Measurements from ENCODE around the gene HLA-DQA1.
"Not testable (repeated sequence)": the region's sequence is repeated elsewhere in the genome, so short reads cannot be mapped to it uniquely, and the experiment has no call there.

Gene HLA-DQA1

DNA sequence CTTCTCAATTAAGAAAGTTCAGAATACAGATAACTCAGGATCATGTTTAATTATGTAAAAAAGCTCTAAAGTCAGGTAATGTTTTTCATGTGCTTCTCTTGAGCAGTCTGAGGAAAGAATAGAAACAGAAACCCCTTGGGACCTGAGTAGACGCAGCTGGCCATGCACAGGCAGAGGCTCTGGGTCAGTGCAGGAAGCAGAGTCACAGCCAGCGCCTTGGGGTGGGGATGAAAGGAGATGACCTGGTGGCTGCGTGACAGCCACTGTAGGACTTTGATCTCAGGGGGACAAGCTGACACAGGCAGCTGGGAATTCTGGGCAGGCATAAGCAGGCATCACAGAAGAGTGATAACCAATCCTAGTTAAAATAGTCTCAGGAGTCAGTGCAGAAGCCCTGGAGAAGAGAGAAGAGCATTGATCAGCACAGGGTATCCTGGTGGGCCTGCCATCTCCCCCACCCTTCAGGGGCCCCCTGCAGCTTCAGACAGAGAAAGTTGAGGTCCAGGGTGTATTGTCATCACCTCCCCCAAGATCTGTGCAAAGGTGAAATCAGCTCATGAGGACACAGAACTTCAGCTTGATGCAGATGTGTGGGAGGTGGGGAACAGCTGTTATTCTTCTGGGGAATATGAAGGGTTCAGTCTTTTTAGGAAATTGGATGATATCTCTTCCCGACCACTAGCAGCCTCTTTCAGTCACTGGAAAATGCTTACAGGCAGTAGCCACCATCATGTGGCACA lies 22.8 kb downstream of the HLA-DQA1 start:
- no peak for DNase-seq

DNA sequence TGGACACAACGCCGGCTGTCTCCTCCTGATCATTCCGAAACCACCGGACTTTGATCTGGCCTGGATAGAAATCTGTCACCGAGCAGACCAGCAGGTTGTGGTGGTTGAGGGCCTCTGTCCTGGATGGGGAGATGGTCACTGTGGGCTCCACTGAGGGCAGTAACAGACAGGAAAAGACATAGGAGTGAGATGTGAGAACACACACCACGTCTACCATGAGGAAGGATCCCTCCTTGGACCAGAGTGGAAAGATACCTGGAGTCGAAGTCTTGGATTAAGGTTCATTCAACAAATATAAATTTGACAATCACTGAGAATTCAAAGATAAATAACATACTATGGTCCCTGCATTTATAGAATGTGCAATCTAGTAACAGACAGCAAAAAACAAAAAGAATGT lies 24.9 kb downstream of the HLA-DQA1 start:
- DNase-seq, result no peak

- DNase-seq, result no peak
These were observed 25.6 kb downstream of the HLA-DQA1 start for GRCh38 chr6:32662836-32663235.

DNA sequence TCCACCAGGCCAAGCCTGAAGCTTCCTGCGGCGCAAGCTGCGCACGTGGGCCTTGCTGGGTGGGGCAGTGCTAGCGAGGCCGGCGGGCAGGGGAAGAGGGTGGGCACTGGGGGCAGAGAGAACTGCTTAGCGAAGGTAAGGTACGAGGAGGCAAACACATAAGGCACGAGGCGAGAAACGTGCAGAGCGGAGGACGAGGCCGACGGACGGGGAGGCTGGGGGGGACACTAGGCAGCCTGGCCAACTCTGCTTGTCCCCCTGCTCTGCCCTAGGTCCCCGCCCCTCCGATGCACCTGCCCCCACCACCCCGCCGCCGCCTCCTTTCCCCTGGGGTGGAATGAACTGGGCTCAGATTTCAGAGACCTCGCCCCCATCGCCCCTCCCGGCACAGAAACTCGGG lies 27.1 kb downstream of the HLA-DQA1 start:
- DNase-seq, result no peak

DNA sequence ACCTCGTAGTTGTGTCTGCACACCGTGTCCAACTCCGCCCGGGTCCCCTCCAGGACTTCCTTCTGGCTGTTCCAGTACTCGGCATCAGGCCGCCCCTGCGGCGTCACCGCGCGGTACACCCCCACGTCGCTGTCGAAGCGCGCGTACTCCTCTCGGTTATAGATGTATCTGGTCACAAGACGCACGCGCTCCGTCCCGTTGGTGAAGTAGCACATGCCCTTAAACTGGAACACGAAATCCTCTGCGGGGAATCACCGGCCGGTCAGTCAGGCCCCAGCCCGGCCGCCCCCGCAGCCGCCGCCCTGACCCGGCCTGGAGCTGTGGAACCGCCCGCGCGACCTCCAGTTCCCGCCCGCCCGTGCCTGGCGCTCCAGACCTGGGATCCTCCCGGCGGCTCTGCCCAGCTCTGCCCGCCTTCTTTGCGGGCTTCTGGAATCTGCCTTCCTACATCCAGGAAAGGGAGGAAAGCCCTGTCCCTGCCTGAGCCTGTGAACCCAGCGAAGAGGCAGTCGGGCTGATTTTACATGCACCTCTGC lies 27.7 kb downstream of the HLA-DQA1 start:
- no peak for DNase-seq

DNA sequence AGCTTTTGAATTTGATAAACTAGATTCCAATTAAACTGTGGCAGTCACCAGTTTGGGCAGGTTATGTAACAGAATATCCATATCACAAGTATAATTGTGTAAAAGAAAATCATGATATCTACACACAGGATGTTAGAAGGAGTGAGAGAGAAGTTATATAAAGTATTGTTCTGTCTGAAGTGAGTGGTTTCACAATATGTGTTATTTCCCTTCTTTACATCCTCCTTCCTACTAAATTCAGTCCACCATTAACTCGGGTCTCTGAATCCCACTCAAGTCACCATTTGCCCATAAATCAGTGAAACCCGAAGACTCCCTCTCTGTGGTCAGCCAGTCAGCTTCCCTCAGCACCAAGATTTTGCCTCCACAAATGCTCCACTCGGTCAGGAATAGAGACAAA lies 28.5 kb downstream of the HLA-DQA1 start:
- DNase-seq, result no peak

- DNase-seq, result no peak
These were observed 29.5 kb downstream of the HLA-DQA1 start, which contains the start of gene HLA-DQB1 for GRCh38 chr6:32666420-32667300. Gene HLA-DQB1, minus strand, starts transcription at chr6:32666657. Its CDS starts 50 bp downstream, at chr6:32666607.

DNA sequence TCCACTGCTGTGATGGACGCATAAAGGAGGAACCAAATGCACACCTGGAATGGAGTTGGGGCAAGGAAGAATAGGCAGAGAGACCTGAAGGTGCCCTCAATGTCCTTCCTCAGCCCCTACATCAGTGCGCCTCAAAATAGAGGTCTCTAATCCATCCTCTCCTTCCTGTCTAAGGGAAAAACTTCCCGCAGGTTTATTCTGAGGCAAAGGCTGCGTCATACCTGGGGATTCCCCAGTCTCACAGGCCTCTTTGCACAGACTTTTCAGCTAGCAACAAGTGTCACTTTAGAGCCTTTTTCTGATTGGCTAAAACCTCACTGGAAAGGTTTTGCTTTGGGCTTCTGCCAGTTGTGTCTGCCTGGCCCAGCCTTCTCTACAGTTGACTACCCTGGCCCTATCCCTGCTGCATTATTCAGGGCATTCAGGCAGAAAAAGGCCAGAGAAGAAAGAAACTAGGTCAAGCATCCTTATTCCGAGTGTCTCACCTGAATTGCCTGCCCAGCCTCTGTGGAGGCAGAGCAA lies 31.1 kb downstream of the HLA-DQA1 start:
- no peak for DNase-seq

DNA sequence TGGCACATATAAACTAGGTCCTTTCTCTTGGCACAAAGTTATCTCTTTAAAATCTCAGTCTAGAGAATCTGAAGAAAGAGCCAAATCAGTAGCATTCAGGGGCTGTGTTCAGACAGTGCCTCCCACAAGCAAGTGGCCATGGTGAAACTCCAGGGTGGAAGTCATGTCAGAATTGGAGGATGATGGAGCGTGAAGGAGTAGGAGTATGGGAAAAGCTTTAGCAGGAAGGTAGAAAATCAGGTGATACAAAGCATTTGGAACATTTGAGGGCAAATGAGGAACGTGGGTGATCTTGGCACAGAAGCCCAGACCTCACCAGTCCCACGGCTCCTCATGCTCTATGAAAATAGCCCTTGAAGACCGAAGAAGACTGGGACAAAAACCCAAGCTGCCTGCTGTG lies 32.0 kb downstream of the HLA-DQA1 start:
- DNase-seq, result no peak

- no peak for DNase-seq
These were observed 32.7 kb downstream of the HLA-DQA1 start for GRCh38 chr6:32669893-32670292.

DNA sequence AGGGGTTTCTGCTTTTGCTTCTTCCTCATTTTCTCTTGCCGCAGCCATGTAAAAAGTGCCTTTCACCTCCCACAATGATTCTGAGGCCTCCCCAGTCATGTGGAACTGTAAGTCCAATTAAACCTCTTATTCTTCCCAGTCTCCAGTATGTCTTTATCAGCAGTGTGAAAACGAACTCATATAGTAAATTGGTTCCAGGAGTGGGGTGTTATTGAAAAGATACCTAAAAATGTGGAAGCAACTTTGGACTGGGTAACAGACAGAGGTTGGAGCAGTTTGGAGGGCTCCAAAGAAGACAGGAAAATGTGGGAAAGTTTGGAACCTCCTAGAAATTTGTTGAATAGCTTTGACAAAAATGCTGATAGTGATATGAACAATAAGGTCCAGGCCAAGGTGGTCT lies 34.7 kb downstream of the HLA-DQA1 start:
- not testable (repeated sequence) for DNase-seq

DNA sequence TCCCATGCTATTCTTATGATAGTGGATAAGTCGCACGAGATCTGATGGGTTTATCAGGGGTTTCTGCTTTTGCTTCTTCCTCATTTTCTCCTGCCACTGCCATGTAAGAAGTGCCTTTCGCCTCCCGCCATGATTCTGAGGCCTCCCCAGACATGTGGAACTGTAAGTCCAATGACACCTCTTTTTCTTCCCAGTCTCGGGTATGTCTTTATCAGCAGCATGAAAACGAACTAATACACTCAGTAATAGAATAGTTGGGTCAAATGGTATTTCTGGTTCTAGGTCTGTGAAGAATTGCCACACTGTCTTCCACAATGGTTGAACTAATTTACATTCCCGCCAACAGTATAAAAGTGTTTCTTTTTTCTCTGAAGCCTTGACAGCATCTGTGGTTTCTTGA lies 36.9 kb downstream of the HLA-DQA1 start:
- DNase-seq, result not testable (repeated sequence)

DNA sequence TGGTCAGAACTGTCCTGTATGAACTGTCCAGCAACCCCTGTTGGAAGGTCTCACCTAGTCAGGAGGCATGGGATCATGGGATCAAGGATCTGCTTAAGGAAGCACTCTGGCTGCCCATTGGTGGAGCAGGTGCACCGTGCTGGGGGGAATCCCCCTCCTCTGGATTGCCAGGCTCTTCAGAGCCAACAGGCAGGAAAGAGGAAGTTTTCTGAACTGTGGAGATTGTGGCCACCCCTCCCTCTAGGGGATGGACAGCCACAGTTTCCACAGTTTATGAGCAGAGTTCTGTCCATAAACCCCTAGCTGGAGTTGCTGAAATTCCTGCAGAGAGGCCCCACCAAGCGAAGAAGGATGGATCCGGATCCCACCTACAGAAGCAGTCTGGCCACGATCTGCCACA lies 42.3 kb downstream of the HLA-DQA1 start:
- DNase-seq, result no peak

DNA sequence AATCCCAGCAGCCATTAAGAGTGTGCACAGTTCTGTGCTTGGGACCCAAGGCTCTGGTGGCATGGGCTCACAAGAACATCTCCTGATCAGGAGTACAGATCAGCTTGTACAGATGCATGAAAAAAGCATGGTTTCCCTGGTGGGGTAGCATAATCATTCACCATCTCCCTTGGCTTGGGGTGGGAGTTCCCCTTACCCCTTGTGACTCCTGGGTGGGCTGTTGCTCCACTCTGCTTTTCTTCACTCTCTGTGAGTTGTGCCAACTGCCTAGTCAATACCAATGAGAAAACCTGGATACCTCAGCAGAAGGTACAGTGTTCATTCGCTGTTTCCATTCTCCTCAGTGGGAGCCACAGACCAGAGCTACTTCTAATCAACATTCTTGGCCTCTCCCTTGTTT lies 42.8 kb downstream of the HLA-DQA1 start:
- no peak for DNase-seq

DNA sequence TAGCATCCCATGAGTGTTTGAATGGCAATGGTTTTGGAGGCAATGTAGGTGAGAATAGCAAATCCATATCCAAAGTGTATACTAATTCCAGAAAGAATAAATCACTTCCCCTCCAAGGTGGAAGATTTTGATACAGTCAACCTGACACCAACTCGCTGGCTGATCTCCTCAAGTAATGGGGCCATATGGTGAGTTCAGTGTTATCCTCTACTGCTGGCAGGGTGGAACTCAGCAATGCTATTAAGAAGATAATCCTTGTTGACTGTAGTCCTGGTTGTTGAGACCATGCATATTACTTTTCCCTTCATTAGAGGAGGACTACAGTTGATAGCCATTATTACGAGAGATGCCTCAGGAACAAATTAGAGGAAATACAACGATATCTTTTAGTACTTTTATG lies 47.0 kb downstream of the HLA-DQA1 start:
- no peak for DNase-seq

DNA sequence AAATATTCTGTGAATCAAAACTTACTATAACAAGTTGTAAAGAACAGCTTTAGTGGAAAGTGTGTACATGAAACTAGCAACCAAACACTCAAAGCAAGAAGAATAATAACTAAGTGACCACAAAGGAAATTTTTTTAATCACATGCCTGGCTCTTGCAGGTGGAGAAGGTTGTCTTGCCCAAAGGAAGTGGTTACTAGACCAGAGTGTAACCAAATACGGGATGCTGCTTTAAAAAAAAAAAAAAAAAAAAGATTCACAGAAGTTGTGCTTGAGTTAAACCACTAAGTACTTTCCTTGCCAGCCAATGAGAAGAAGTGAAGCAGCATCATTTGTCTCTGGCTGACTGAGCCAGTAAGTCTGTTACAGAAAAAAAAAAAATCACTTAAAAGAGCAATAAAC lies 48.4 kb downstream of the HLA-DQA1 start:
- DNase-seq, result no peak

GRCh38 chr6:32689531-32690501 lies 52.6 kb downstream of the HLA-DQA1 start:
- no peak for DNase-seq

GRCh38 chr6:32692019-32692418 lies 54.8 kb downstream of the HLA-DQA1 start:
- peak in 1 of 2 experiments; percentile 5 for DNase-seq
